Measurements from ENCODE around the gene FOXA2.
"Not testable (repeated sequence)": the region's sequence is repeated elsewhere in the genome, so short reads cannot be mapped to it uniquely, and the experiment has no call there.

FOXA2 gene

GRCh38 chr20:22567944-22568871 is 16.2 kb downstream of the FOXA2 start:
- DNase-seq = no peak

- no peak for DNase-seq
Observed at GRCh38 chr20:22566876-22567658, 17.3 kb downstream of the FOXA2 start.

GRCh38 chr20:22563062-22563965 is 21.1 kb downstream of the FOXA2 start:
- no peak for DNase-seq

GRCh38 chr20:22562620-22563019 is 21.8 kb downstream of the FOXA2 start:
- no peak for DNase-seq

GRCh38 chr20:22561965-22562577 is 22.3 kb downstream of the FOXA2 start:
- no peak for DNase-seq

DNA sequence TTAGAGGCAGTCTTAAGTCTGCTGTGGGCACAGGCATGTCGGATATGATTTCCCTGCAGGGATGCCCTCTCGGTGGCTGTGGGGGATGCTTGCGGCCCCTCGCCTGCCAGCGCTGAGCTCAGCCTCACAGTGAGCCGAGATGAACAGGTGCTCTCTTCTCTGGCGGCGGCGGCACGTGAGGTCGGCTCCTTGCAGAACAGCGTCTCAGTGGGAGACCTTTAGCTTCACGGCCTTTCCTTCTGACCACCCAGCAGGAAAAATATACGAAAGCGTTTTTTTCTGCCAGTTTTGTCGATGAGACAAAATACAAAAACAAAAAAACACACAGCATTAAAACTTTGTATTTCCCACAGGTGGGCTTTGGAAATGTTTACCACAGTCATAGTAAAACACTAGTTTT is 23.6 kb downstream of the FOXA2 start:
- DNase-seq = no peak

DNA sequence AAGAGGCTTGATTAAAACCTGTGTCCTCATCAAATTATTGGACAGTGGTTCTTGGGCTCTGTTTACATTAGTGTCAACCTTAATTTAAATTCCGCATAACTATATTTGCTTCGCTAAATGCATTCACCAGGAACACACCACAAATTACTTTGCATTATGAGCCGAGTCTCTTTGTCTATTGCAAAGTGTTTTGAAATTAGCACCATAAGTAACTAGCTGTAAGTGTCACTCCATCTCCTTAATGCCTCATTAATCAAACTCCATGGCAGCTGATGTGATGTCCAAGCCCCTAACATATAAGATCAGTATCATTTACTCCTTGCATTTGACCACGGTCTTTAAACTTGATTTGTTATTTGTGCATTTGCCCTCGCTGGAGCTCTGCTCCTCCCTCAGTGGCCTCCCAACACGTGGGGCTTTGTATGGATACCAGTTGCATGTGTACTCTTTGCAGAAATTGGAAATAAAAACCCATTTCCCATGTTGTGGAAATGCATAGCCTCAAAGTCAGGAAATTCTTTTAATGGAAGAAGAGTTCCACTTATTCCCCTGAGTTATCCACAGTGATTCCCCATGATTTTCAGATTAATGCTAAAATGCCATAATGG is 24.6 kb downstream of the FOXA2 start:
- no peak for DNase-seq

GRCh38 chr20:22557403-22558276 is 26.7 kb downstream of the FOXA2 start:
- no peak for DNase-seq

DNA sequence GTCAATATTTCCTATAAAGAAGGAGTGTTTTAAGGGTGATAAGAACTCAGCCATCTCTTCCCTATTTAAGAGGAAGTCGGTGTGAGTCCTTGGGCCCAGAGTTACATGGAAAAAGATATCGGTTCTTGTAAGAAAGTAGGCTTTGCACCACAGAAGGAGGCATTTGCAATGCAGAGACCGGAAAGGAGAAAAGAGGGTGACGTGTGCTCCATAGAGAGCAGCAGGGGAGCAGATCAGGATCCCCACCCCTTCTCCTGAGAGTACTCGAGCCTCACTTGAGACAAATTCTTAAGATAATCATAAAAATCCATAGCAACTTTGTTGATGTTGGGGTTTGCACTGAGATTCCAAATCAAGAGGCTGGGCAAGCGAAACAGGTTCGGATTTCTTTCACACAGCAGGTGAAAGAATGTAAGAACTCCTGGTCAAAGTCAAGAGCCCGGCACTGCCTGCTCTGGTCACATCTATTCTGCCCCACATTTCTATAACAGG is 27.8 kb downstream of the FOXA2 start:
- no peak for DNase-seq

DNA sequence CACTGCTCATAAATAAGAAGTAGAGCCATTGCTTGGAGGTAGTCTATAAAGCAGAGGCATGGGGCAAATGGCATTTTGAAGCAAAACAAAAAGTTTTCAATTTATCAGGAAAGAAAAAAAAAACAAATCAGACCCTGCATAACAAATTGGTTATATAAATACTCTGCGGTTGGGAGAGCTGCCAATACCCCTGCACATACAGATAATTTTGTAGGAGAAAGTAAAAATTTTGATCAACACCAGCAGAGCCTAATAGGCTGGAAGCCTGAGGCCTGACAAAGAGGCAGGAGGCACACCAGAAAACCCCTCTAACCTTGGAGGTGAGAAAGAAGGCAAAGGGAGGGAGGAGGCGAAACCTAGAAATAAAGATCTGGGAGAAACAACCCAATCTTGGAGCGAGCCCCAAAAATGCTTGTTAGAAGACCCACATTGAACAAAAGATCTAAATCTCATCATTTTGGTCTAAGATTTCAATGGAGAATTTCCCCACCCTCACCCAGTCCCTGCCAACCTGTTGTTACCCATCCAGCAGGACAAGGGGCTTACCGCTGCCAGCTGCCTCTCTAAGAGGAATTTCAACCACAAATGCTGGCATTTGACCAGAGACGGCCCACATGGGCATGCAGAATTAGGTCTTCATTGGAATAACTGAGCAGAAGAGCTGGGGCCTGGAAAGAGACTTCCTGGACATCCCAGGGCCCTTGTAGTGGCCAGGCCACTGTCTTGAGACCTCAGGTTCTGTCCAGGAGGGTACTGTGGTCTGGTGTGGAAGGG is 28.4 kb downstream of the FOXA2 start:
- no peak for DNase-seq

DNA sequence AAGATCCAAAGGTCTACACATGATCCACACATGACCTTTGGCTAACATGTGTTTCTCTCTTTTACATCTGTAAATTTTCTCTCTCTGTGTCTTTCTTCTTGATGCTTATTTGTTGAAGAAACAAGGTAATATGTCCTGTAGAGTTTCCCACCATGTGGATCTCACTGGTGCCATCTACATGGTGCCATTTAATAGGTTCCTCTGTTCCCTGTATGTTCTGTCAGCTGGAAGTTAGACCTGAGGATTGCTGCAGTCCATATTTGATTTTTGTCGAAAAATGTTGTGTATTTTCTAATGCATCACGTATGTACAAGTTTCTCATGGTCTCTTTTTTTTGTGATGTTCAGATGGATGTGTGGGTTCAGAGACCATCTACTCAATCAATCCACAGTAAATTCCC is 30.0 kb downstream of the FOXA2 start:
- no peak for DNase-seq

DNA sequence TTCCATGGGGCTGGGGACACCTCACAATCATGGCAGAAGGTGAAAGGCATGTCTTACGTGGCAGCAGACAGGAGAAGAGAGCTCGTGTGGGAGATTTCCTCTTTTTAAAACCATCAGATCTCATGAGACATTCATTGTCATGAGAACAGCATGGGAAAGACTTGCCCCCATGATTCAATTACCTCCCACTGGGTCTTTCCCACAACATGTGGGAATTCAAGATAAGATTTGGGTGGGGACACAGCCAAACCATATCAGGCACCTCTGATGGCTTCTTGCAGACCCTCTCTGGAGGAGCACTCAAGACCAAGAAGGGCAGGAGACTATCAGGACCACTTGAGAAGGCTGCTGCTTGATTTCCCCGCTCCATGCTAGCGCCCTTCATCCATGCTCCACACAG is 33.9 kb downstream of the FOXA2 start:
- not testable (repeated sequence) for DNase-seq

- DNase-seq = no peak
Observed at GRCh38 chr20:22548040-22548439, 36.3 kb downstream of the FOXA2 start.

GRCh38 chr20:22546344-22546743 is 38.0 kb downstream of the FOXA2 start:
- no peak for DNase-seq

DNA sequence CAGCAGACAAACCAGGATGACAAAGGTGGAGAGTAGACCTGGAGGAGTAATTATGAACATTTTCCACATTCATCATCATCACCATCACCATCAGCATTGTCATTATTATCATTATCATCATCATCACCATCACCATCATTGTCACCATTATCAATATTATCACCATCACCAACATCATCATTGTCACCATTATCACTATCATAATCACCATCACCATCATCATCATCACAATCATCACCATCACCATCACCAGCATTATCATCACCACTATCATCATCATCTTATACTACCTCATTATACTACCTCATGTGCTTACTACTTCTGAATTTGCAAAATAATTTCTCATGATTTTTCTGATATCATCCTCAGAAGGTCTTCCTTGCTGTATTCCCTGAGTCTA is 39.3 kb downstream of the FOXA2 start:
- DNase-seq = no peak

DNA sequence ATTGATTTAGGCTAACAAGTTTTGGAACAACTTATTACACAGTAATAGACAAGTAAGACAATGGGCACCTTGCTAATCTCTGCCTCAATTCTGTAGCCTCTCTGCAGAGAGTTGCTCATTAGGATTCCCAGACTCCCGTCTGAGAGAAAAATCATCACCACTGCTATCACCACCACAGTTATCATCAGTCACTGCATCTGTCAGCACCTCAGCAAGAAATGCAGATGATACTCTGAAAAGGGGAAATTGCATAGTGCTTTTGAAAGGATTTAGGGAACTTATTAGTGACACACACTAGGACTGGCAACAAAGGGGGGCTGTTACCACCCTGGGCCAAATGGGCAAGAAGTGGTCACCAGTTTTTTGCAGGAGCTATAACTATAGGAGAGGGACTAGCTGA is 39.9 kb downstream of the FOXA2 start:
- DNase-seq = no peak

GRCh38 chr20:22542427-22542826 is 41.9 kb downstream of the FOXA2 start:
- no peak for DNase-seq

- DNase-seq = no peak
Observed at GRCh38 chr20:22540832-22541231, 43.5 kb downstream of the FOXA2 start.

DNA sequence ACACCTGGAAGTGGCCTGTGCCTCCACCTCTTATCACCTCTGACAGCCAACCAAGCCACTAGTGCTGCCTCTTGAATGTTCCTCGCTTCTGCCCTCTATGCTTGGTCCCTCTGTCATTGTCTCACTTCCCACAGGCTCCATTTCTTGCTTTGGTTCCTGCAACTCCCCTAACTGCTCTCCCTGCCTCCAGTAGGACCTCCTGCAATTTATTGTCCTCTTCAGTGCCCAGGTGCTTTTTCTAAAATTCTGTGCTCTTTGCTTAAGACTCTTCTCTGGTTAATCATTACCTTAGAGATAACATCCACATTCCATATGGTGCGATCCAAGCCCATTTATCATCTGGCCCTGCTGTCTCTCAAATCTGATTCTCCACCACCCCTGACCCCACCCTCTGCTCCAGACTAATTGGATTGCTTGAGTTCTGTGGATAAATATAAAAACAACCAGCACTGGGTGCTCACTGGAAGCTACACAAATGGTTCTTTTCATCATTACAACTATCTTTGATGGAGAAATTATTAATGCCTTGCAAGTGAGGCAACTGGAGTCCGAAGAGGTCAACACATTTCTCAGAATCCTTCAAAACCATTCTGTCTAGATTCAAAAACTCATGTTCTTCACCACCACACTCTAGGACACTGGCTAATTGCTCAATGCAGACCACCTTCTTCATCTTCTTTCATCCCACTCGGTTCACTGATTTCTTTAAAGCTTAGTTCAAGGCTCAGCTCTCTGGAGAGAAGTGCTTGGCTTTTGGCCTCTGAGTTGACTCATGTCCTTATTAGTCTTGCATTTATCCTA is 47.2 kb downstream of the FOXA2 start:
- no peak for DNase-seq
